Activated CD4-positive, alpha-beta T cell treated with anti-CD3 and anti-CD28 coated beads, Interleukin-2, amount 10 ng/mL, durations not matched to agents 24 days and 14 days (primary cell): ENCODE measurements around the gene CHST8. TPM values are rescaled to one million over a fixed set of nuclear protein-coding genes. Genes with fewer than 3 reads are reported as not detected.
"Not testable (repeated sequence)": the region's sequence is repeated elsewhere in the genome, so short reads cannot be mapped to it uniquely, and the experiment has no call there.

Source experiments
- DNase-seq: peaks from one replicate; pipeline ENCODE4 v3.0.0; 2022
- H3K27ac Mint-ChIP-seq: one replicate; pipeline ENCODE4 v1.8.0; 2022; ENCODE audit warnings: mild to moderate bottlenecking, mixed read lengths
- H3K27me3 Mint-ChIP-seq: one replicate; pipeline ENCODE4 v1.8.0; 2022; ENCODE audit warnings: mixed read lengths
- H3K36me3 Mint-ChIP-seq: one replicate; pipeline ENCODE4 v1.8.0; 2022; ENCODE audit warnings: low read depth, mild to moderate bottlenecking, mixed read lengths
- H3K4me1 Mint-ChIP-seq: one replicate; pipeline ENCODE4 v1.8.0; 2021; ENCODE audit warnings: mixed read lengths
- H3K4me3 Mint-ChIP-seq: one replicate; pipeline ENCODE4 v1.8.0; 2022; ENCODE audit warnings: mild to moderate bottlenecking, moderate library complexity, mixed read lengths
- H3K9me3 Mint-ChIP-seq: one replicate; pipeline ENCODE4 v1.8.0; 2021; ENCODE audit warnings: mixed read lengths
- intact Hi-C: fragments of 100-400 bp; cut with micrococcal nuclease; formaldehyde crosslinking; loops from one replicate; pipeline ENCODE4 v1.15.1; 2023
- total RNA-seq: library from RNA; stranded (reverse); gene quantifications from 2 replicates; pipeline ENCODE4 v1.2.3, GENCODE V29; 2022

Gene CHST8
- total RNA-seq, 1 donor from 2014 or later: not detected

DNA sequence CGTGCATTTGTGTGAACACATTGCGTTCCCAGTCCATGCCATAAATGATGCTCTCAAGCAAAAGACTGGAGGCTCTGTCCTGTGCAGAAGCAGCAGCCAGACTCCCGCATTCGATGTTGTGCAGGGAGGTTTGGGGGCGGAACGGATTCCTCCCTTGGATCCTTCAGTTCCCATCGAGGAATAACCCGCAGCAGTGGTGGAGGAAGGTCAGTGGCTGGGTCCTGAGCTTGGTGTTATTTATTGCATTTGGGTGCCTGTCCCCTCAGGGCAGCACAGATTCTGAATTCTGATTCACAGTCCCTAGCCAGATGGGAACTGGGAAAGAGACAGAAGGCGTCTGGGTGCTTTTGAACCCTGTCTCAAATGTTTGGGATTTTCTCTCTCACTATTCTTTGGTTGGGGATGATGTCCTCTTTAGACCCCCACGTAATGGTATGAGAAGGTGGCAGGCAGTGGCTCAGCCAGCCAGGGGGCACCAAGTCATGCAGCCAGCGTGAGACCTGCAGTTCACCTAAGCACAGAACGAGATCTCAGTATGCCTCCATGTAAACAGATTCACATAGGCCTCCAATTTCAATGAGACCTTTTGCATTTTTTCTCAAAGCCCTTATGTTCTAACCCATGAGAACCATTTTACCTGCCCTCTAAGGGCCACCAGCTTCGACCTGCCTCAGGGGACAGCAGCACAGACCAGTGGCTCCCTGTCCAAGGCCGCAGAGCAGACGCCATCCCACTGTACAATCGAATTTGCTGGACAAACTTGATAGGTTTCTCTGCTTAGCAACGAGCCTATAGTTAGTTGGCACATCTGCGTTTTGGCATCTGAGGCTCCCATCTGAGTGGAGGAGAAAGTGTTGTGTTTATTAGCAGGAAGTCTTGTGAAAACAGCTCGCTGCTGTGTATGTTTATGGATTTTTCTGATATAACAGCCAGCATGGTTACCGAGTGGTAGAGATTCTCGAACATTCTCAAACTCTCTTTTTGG lies 192.7 kb downstream of the CHST8 start:
- H3K27ac Mint-ChIP-seq: no peak overlapping the region
- H3K4me1 Mint-ChIP-seq: peaks cover 10% of the 10 kb centered on the region
- no peaks in the 10 kb centered on the region for H3K9me3 Mint-ChIP-seq
- H3K36me3 Mint-ChIP-seq: no peaks in the 10 kb centered on the region
- peaks cover 3% of the 10 kb centered on the region for H3K27me3 Mint-ChIP-seq
- intact Hi-C loops: no loop called here
- DNase-seq: no peak
- no peak overlapping the region for H3K4me3 Mint-ChIP-seq

DNA sequence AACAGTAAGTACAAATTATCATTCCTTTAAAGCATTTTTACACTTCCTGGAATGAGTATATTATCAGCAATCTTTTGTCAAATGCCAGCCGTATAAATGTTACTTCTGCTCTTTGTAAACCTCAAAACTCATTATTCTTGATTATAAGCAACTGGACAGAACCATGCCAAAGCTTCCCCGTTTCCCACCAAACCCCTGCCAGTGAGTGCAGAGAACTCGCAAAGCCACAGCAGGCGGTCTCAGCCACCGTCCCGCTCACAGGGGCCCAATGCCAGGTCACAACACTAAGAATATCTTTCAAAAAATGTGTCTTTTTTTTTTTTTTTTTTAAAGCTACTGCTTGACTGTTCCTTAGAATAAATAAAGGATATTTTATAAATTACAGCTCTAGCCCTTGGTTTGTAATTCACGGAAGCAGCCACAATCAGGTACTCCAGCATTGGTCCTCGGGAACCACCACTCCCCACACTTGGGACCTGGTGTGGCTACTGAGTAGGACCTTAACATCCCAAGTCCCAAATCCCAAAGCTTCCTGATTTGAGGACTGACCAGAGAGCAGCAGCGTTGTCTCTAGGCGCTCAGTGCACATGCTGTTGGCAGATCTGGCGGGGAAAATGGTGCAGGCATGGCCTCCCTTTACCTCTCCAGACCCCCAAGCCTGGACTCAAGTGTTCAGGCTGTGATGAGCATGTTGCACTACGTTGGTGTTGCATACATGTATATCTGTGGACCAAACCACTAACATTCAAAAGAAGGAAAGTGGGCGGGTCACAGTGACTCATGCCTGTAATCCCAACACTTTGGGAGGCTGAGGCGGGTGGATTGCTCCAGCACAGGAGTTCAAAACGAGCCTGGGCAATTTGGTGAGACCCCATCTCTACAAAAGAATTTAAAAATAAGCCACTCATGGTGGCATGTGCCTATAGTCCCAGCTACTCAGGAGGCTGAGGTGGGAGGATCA lies 193.9 kb downstream of the CHST8 start:
- no peak overlapping the region for H3K27ac Mint-ChIP-seq
- DNase-seq: no peak
- H3K9me3 Mint-ChIP-seq: no peaks in the 10 kb centered on the region
- intact Hi-C loops: no loop called here
- no peak overlapping the region for H3K4me3 Mint-ChIP-seq
- no peaks in the 10 kb centered on the region for H3K36me3 Mint-ChIP-seq
- peaks cover 3% of the 10 kb centered on the region for H3K27me3 Mint-ChIP-seq
- H3K4me1 Mint-ChIP-seq: peaks cover 15% of the 10 kb centered on the region

DNA sequence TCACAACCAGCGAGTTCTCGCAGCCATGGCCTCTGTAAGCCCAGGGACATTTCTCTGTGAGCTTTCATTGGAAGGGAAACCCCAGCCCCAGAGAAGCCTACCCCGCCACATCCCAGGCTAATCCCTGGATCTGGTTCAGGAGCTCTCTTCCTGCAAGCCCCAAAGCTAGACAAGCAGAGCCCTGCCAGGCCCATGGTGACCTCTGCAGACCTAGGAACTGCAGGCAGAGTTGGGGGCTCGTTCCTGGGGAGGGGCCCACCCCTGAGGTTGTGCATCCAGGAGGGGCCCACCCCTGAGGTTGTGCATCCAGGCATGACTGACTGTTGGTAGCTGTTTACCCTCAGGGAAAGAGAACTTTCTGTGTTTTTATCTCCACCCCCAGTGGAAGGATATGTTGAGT lies 196.7 kb downstream of the CHST8 start:
- peaks cover 23% of the 10 kb centered on the region for H3K4me1 Mint-ChIP-seq
- no peak for DNase-seq
- no peak overlapping the region for H3K27ac Mint-ChIP-seq
- H3K9me3 Mint-ChIP-seq: no peaks in the 10 kb centered on the region
- peaks cover 3% of the 10 kb centered on the region for H3K27me3 Mint-ChIP-seq
- intact Hi-C loops: no loop called here
- peak overlapping the region; percentile 19 for H3K4me3 Mint-ChIP-seq
- no peaks in the 10 kb centered on the region for H3K36me3 Mint-ChIP-seq

DNA sequence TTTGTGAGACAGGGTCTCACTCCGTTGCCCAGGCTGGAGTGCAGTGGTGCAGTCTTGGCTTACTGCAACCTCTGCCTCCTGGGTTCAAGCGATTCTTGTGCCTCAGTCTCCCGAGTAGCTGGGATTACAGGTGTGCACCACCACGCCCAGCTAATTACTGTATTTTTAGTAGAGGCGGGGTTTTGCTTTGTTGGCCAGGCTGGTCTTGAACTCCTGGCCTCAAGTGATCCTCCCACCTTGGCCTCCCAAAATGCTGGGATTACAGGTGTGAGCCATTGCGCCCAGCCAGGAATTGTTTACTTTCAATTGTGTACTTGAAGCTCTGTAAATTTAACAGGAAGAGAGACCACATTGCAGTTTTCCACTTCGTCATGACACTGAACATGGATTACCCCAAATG lies 197.3 kb downstream of the CHST8 start:
- Mint-ChIP-seq H3K4me3 (peak overlapping the region; percentile 80), H3K4me1 (peaks cover 23% of the 10 kb centered on the region)
- H3K27ac Mint-ChIP-seq, DNase-seq, intact Hi-C loops, H3K27me3 Mint-ChIP-seq, H3K9me3 Mint-ChIP-seq, H3K36me3 Mint-ChIP-seq: not testable (repeated sequence)

DNA sequence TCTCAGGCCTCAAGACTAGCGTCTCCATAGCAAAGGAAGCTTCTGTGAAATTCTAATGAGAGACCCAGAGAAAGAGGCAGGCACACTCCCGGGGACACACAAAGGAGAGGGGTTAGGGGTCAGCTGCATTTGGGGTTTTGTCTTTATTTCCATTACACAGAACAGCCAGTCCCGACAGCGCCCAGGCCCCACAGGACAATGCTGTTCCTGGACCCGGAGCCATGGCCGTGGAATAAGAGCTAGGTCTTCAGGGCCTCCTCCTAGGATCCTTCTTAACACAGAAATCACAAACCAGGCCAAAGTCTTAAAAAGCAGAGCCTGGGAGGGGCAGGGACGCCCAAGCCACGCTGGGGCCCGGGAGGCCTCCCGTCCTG lies 197.7 kb downstream of the CHST8 start:
- peaks cover 3% of the 10 kb centered on the region for H3K27me3 Mint-ChIP-seq
- DNase-seq: no peak
- H3K4me3 Mint-ChIP-seq: peak overlapping the region; percentile 80
- H3K36me3 Mint-ChIP-seq: no peaks in the 10 kb centered on the region
- H3K27ac Mint-ChIP-seq: no peak overlapping the region
- no peaks in the 10 kb centered on the region for H3K9me3 Mint-ChIP-seq
- H3K4me1 Mint-ChIP-seq: peaks cover 23% of the 10 kb centered on the region
- intact Hi-C loops: no loop called here

DNA sequence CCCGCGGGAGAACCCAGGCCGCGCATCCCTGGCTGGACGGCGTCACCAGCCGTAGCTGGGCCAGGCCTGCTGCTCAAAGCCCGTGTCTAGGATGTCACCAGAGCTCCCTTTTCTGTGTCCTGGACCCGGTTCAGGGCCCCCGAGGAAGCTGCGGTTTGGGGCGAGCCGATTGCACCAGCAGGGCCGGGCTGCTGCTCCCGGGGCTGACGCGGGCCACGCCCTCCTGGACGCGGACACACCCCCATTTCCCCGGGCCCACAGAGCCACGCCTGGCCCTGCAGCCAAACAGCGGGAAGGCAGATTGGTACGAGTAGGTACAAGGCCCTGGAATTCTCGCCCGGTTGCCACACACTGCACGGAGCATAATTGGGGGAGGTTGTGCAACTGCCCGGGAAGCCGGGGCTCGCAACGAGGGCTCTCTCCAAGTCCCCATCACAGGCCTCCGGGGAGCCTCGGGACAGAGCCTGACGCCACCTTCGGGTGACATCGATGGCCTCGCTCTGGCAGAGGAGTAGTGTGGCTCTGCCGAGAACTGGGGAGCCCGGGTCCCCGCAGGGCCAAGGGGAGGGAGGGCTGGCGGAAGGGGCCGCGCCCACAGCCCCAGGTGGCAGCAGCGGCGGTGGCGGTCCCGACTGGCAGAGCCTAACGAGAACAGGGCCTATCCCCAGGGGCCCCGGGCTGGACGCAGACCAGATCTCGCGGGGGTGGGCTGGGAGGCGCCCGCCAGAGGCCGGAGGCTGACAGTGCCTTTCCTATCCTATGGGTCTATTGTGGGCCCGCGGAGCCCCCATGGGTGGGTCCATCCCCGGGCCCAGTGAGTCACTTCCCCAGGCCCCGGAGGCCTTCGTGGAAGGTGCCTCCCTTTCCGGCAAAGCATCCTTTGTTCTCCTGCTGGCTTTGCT lies 198.4 kb downstream of the CHST8 start:
- Mint-ChIP-seq H3K27ac (peak overlapping the region; percentile 79), H3K36me3 (no peaks in the 10 kb centered on the region), H3K4me1 (peaks cover 23% of the 10 kb centered on the region), H3K4me3 (peak overlapping the region; percentile 80), H3K9me3 (no peaks in the 10 kb centered on the region), H3K27me3 (peaks cover 3% of the 10 kb centered on the region)
- intact Hi-C loops: loop anchor here (2.0 kb wide), 1 partner anchor 23 kb away; the partner anchor contains the start of gene KCTD15
- peak; percentile 92 for DNase-seq

DNA sequence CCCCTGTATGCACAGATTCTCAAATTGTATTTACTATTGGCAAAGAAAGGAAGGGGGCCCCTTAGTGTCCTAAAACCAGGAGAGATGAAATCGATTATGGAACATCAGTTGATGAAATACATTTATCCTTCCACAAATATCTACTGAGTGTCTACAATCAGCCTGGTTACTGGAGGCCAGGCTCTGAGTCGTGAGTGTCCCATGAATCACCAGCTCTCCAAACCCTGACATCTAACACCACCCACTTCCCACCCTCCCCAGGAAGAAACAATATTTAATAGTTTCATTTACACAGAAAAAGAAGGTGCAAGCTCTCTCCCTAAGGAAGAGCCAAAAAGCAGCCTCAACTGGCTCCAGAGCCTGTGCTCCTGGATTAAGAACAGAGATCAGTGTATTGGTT lies 200.1 kb downstream of the CHST8 start:
- intact Hi-C loops: loop anchor here (2.0 kb wide), 1 partner anchor 25 kb away; the partner anchor contains the start of gene KCTD15
- Mint-ChIP-seq H3K27me3 (peaks cover 2% of the 10 kb centered on the region), H3K4me1 (peaks cover 20% of the 10 kb centered on the region)

More for the DNA sequence above, 200.1 kb downstream of the CHST8 start:
- H3K9me3 Mint-ChIP-seq: no peaks in the 10 kb centered on the region
- no peaks in the 10 kb centered on the region for H3K36me3 Mint-ChIP-seq
- H3K27ac Mint-ChIP-seq: peak overlapping the region; percentile 32
- H3K4me3 Mint-ChIP-seq: no peak overlapping the region
- DNase-seq: no peak

Other genes starting within 250 kb of the CHST8 start
- 29.7 and 29.8 TPM in 2 replicates for gene CEBPG, start 248.2 kb upstream of the CHST8 start, total RNA-seq
- 17.1 and 21.1 TPM in 2 replicates for gene PEPD, start 100.2 kb upstream of the CHST8 start, total RNA-seq
- gene KCTD15, start 174.9 kb downstream of the CHST8 start, total RNA-seq: 10.6 and 12.1 TPM in 2 replicates